GM04503 (cell line): ENCODE measurements around the gene BTN1A1.
A peak's percentile ranks its signal among the peaks of the same experiment; 100 is the strongest.
"Not testable (repeated sequence)": the region's sequence is repeated elsewhere in the genome, so short reads cannot be mapped to it uniquely, and the experiment has no call there.

Source experiments
- DNase-seq: peaks from one replicate; pipeline ENCODE4 v3.0.0-alpha.2; 2012; ENCODE audit warnings: low read depth

The BTN1A1 gene

GRCh38 chr6:26500102-26500501 lies at the start of gene BTN1A1:
Gene BTN1A1 (plus strand): TSS chr6:26500303. CDS start chr6:26501287, 984 bp downstream.
- DNase-seq = no peak

- DNase-seq = no peak
Measured at GRCh38 chr6:26452631-26453235, 47.4 kb upstream of the BTN1A1 start.

GRCh38 chr6:26454631-26455030 lies 45.5 kb upstream of the BTN1A1 start:
- no peak for DNase-seq

GRCh38 chr6:26455357-26455970 lies 44.6 kb upstream of the BTN1A1 start:
- DNase-seq = no peak

- no peak for DNase-seq
Measured at GRCh38 chr6:26457264-26457805, 42.8 kb upstream of the BTN1A1 start.

- peak; percentile 85 for DNase-seq
Measured at GRCh38 chr6:26457806-26458688, 42.1 kb upstream of the BTN1A1 start, which contains the start of gene BTN2A1. Gene BTN2A1 (plus strand): TSS chr6:26457955. CDS start chr6:26458637, 682 bp downstream.

GRCh38 chr6:26459023-26459810 lies 40.9 kb upstream of the BTN1A1 start:
- DNase-seq = no peak

- DNase-seq = not testable (repeated sequence)
Measured at GRCh38 chr6:26461353-26461752, 38.8 kb upstream of the BTN1A1 start.

GRCh38 chr6:26464014-26464413 lies 36.1 kb upstream of the BTN1A1 start:
- DNase-seq = no peak

- DNase-seq = no peak
Measured at GRCh38 chr6:26464416-26465131, 35.5 kb upstream of the BTN1A1 start.

- no peak for DNase-seq
Measured at GRCh38 chr6:26465776-26466175, 34.3 kb upstream of the BTN1A1 start.

GRCh38 chr6:26468829-26469228 lies 31.3 kb upstream of the BTN1A1 start:
- DNase-seq = no peak

GRCh38 chr6:26470643-26471042 lies 29.5 kb upstream of the BTN1A1 start:
- no peak for DNase-seq

GRCh38 chr6:26471970-26472369 lies 28.1 kb upstream of the BTN1A1 start:
- no peak for DNase-seq

GRCh38 chr6:26472549-26473290 lies 27.4 kb upstream of the BTN1A1 start:
- no peak for DNase-seq

GRCh38 chr6:26473429-26473757 lies 26.7 kb upstream of the BTN1A1 start:
- no peak for DNase-seq

- DNase-seq = peak; percentile 91
Measured at GRCh38 chr6:26473758-26474438, 26.2 kb upstream of the BTN1A1 start.

GRCh38 chr6:26474439-26474881 lies 25.6 kb upstream of the BTN1A1 start:
- no peak for DNase-seq

GRCh38 chr6:26475823-26476729 lies 24.0 kb upstream of the BTN1A1 start:
- DNase-seq = no peak
